T-helper 2 cell treated with Interferon-gamma antibody and Interleukin-4, amounts not matched to agents 5 μg/mL and 100 μg/mL, for 36 hours (primary cell): ENCODE measurements around the gene RPL31.
A peak's percentile ranks its signal among the peaks of the same experiment; 100 is the strongest.

Source experiments
- DNase-seq: peaks from one replicate; pipeline ENCODE4 v3.0.0; 2021; ENCODE audit warnings: low spot score
- H3K27ac Mint-ChIP-seq: one replicate; pipeline ENCODE4 v1.8.0; 2021; ENCODE audit warnings: mild to moderate bottlenecking, mixed read lengths
- H3K27me3 Mint-ChIP-seq: one replicate; pipeline ENCODE4 v1.8.0; 2021; ENCODE audit warnings: low read depth, mixed read lengths
- H3K36me3 Mint-ChIP-seq: one replicate; pipeline ENCODE4 v1.8.0; 2021; ENCODE audit warnings: low read depth, mixed read lengths
- H3K4me1 Mint-ChIP-seq: one replicate; pipeline ENCODE4 v1.8.0; 2021; ENCODE audit warnings: low read depth, mixed read lengths
- H3K4me3 Mint-ChIP-seq: one replicate; pipeline ENCODE4 v1.8.0; 2022; ENCODE audit warnings: mild to moderate bottlenecking, moderate library complexity, mixed read lengths
- H3K9me3 Mint-ChIP-seq: one replicate; pipeline ENCODE4 v1.8.0; 2021; ENCODE audit warnings: mixed read lengths

Gene RPL31

DNA sequence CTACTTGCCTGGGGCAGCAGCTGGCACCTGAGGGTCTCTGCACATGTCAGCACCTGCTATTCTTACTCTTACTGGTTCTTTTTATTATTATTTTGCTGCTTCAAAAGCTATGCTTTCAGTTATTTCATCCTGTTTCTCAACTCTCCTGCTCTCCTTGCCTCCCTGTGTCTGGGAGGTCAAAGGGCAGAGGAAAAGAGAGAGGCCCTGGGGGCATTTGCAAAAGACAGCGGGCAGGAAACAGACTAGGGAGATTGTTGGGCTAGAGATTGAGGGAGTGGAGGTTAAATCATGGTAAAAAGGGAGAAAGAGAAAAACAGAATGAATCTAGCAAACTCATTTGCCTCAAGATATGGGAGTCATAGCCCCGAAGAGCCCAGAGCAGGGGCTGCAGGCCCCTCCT lies 21.1 kb upstream of the RPL31 start:
- H3K4me1 Mint-ChIP-seq = peaks cover 1% of the 10 kb centered on the region
- DNase-seq = no peak
- H3K36me3 Mint-ChIP-seq = no peaks in the 10 kb centered on the region
- H3K9me3 Mint-ChIP-seq = no peaks in the 10 kb centered on the region
- no peak overlapping the region for H3K4me3 Mint-ChIP-seq
- H3K27ac Mint-ChIP-seq = no peak overlapping the region
- H3K27me3 Mint-ChIP-seq = peaks cover 2% of the 10 kb centered on the region

- Mint-ChIP-seq H3K9me3 (no peaks in the 10 kb centered on the region), H3K27me3 (peaks cover 2% of the 10 kb centered on the region), H3K36me3 (no peaks in the 10 kb centered on the region), H3K4me3 (no peak overlapping the region), H3K4me1 (peaks cover 1% of the 10 kb centered on the region), H3K27ac (no peak overlapping the region)
- DNase-seq = no peak
These were observed 19.6 kb upstream of the RPL31 start for GRCh38 chr2:100982431-100982861.

DNA sequence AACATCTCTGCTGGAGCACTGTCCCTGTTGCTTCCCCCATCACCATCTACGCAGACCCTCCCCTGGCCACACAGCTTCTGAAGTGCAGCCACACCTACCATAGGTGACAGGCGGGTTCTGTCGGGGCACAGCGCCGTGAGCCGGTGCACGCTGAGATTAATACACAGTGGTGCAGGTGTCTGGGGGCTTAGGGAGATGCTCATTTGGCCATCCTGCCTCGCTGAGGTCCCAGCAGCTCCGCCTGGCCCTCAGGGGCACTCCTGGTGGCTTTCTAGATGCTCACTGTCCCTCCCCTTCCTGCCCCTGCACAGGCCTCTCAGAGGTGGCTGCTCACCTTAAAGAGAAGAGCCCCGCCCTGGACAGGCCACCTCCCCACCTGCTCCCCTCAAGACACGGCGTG lies 18.9 kb upstream of the RPL31 start:
- no peaks in the 10 kb centered on the region for H3K9me3 Mint-ChIP-seq
- peaks cover 2% of the 10 kb centered on the region for H3K27me3 Mint-ChIP-seq
- no peak overlapping the region for H3K27ac Mint-ChIP-seq
- no peaks in the 10 kb centered on the region for H3K36me3 Mint-ChIP-seq
- no peak for DNase-seq
- no peak overlapping the region for H3K4me3 Mint-ChIP-seq
- peaks cover 1% of the 10 kb centered on the region for H3K4me1 Mint-ChIP-seq

- no peak overlapping the region for H3K4me3 Mint-ChIP-seq
- no peaks in the 10 kb centered on the region for H3K36me3 Mint-ChIP-seq
- no peaks in the 10 kb centered on the region for H3K9me3 Mint-ChIP-seq
- H3K4me1 Mint-ChIP-seq = peaks cover 1% of the 10 kb centered on the region
- DNase-seq = no peak
- no peak overlapping the region for H3K27ac Mint-ChIP-seq
- peaks cover 2% of the 10 kb centered on the region for H3K27me3 Mint-ChIP-seq
These were observed 18.3 kb upstream of the RPL31 start for GRCh38 chr2:100983684-100984310.

- Mint-ChIP-seq H3K27me3 (peaks cover 2% of the 10 kb centered on the region), H3K4me3 (no peak overlapping the region), H3K27ac (no peak overlapping the region), H3K36me3 (no peaks in the 10 kb centered on the region), H3K4me1 (peaks cover 1% of the 10 kb centered on the region), H3K9me3 (no peaks in the 10 kb centered on the region)
- DNase-seq = peak; percentile 59
These were observed 17.2 kb upstream of the RPL31 start for GRCh38 chr2:100984892-100985307.

GRCh38 chr2:100986157-100986556 lies 15.9 kb upstream of the RPL31 start:
- H3K27ac Mint-ChIP-seq = no peak overlapping the region
- no peak for DNase-seq
- peaks cover 1% of the 10 kb centered on the region for H3K4me1 Mint-ChIP-seq
- H3K36me3 Mint-ChIP-seq = no peaks in the 10 kb centered on the region
- H3K9me3 Mint-ChIP-seq = no peaks in the 10 kb centered on the region
- peaks cover 2% of the 10 kb centered on the region for H3K27me3 Mint-ChIP-seq
- no peak overlapping the region for H3K4me3 Mint-ChIP-seq

GRCh38 chr2:100987536-100987935 lies 14.6 kb upstream of the RPL31 start:
- no peak overlapping the region for H3K4me3 Mint-ChIP-seq
- no peaks in the 10 kb centered on the region for H3K9me3 Mint-ChIP-seq
- peaks cover 2% of the 10 kb centered on the region for H3K27me3 Mint-ChIP-seq
- H3K36me3 Mint-ChIP-seq = no peaks in the 10 kb centered on the region
- no peak overlapping the region for H3K27ac Mint-ChIP-seq
- no peak for DNase-seq
- H3K4me1 Mint-ChIP-seq = peaks cover 5% of the 10 kb centered on the region

DNA sequence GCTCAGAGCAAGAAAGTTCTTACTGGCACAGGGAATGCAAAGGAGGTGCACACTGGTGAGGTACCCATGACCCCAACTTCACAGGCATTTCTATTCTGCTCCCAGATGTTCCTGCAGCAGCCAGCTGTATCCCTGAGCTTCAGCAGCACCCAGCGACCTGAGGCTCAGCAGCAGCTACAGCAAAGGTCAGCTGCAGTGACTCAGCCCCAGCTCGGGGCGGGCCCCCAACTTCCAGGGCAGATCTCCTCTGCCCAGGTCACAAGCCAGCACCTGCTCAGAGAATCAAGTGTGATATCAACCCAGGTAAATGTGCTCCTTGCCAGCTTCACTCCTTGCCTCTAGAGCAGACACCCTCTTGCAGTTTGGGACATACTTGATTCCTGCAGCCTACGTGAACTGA lies 14.1 kb upstream of the RPL31 start:
- DNase-seq = no peak
- no peaks in the 10 kb centered on the region for H3K9me3 Mint-ChIP-seq
- H3K36me3 Mint-ChIP-seq = no peaks in the 10 kb centered on the region
- no peak overlapping the region for H3K4me3 Mint-ChIP-seq
- peaks cover 5% of the 10 kb centered on the region for H3K4me1 Mint-ChIP-seq
- no peak overlapping the region for H3K27ac Mint-ChIP-seq
- peaks cover 2% of the 10 kb centered on the region for H3K27me3 Mint-ChIP-seq

DNA sequence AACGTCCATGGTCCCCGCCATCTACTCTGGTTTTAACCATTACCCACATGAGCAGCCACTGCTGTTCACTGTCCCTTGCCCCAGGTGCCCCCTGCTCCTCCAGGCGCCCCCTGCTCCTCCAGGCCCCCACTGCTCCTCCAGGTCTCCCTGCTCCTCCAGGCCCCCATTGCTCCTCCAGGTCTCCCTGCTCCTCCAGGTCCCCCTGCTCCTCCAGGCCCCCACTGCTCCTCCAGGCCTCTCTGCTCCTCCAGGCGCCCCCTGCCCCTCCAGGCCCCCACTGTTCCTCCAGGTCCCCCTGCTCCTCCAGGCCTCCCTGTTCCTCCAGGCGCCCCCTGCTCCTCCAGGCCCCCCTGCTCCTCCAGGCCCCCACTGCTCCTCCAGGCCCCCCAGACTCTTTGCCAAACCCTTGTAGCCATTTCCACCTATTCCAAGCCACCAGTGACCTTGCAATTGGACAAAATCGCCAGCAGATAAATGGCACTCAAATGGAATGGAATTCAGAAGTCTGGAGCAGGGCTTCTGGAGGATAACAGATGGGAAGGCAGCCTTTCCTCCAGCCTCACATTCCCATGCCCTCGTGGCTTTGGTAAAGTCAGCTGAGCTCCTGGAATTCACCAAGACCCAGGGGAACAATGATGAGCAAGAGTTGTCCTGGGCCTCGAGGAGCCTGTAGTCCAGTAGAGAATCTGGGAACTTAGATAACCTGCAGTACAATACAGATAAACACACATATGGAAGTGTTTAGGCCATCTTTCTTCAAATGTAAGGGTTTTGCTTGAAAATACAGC lies 13.3 kb upstream of the RPL31 start:
- Mint-ChIP-seq H3K4me3 (no peak overlapping the region), H3K9me3 (no peaks in the 10 kb centered on the region), H3K27ac (no peak overlapping the region), H3K27me3 (peaks cover 2% of the 10 kb centered on the region), H3K36me3 (no peaks in the 10 kb centered on the region), H3K4me1 (peaks cover 5% of the 10 kb centered on the region)
- no peak for DNase-seq

DNA sequence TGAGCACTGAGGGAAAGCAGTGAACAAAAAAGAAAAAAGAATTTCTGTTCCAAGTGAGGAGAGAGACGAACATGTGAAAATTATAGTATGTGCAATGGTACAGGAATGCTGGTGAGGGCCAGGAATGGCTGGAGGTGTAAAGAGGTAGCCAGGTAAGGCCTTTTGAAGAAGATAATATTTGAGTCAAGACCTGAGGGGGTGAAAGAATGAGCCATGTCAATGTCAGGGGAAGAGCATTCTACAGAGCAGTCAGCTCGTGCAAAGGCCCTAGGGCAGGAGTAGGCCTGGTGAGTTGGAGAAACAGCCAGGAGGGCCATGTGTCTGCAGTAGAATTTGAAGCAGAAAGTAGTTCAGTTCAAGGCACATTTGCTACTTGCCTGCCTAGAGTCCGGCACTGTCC lies 12.4 kb upstream of the RPL31 start:
- no peak overlapping the region for H3K27ac Mint-ChIP-seq
- peaks cover 2% of the 10 kb centered on the region for H3K27me3 Mint-ChIP-seq
- H3K4me3 Mint-ChIP-seq = no peak overlapping the region
- no peaks in the 10 kb centered on the region for H3K9me3 Mint-ChIP-seq
- H3K4me1 Mint-ChIP-seq = peaks cover 5% of the 10 kb centered on the region
- no peaks in the 10 kb centered on the region for H3K36me3 Mint-ChIP-seq
- DNase-seq = no peak

- H3K27me3 Mint-ChIP-seq = no peaks in the 10 kb centered on the region
- H3K4me1 Mint-ChIP-seq = peaks cover 4% of the 10 kb centered on the region
These were observed 11.9 kb upstream of the RPL31 start for GRCh38 chr2:100990166-100990565.

GRCh38 chr2:100990650-100991403 lies 11.3 kb upstream of the RPL31 start:
- no peak for DNase-seq
- no peaks in the 10 kb centered on the region for H3K36me3 Mint-ChIP-seq
- no peak overlapping the region for H3K4me3 Mint-ChIP-seq
- no peaks in the 10 kb centered on the region for H3K27me3 Mint-ChIP-seq
- H3K9me3 Mint-ChIP-seq = no peaks in the 10 kb centered on the region
- H3K27ac Mint-ChIP-seq = no peak overlapping the region
- H3K4me1 Mint-ChIP-seq = peaks cover 4% of the 10 kb centered on the region

More at GRCh38 chr2:100990166-100990565, 11.9 kb upstream of the RPL31 start:
- Mint-ChIP-seq H3K27ac (no peak overlapping the region), H3K4me3 (no peak overlapping the region), H3K9me3 (no peaks in the 10 kb centered on the region), H3K36me3 (no peaks in the 10 kb centered on the region)
- DNase-seq = no peak

DNA sequence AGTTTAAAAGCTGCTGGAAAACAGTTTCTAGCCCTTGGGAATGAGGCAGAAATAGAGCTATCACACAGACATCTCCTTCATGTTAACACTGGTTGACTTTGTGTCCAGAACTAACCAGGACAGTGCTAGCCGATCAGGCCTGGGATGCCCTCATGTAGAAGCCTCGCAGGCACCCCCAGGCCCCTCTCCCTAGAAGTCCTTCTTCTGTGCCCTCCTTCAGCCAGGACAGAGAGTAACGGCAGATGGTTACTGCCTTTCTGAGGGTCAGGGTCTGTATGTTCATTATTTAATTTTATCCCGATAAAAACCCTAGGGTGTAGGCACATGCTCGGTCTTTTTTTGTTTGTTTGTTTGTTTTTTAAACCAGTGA lies 10.7 kb upstream of the RPL31 start:
- no peak overlapping the region for H3K27ac Mint-ChIP-seq
- H3K4me3 Mint-ChIP-seq = no peak overlapping the region
- H3K27me3 Mint-ChIP-seq = no peaks in the 10 kb centered on the region
- DNase-seq = no peak
- no peaks in the 10 kb centered on the region for H3K9me3 Mint-ChIP-seq
- peaks cover 4% of the 10 kb centered on the region for H3K4me1 Mint-ChIP-seq
- H3K36me3 Mint-ChIP-seq = no peaks in the 10 kb centered on the region

DNA sequence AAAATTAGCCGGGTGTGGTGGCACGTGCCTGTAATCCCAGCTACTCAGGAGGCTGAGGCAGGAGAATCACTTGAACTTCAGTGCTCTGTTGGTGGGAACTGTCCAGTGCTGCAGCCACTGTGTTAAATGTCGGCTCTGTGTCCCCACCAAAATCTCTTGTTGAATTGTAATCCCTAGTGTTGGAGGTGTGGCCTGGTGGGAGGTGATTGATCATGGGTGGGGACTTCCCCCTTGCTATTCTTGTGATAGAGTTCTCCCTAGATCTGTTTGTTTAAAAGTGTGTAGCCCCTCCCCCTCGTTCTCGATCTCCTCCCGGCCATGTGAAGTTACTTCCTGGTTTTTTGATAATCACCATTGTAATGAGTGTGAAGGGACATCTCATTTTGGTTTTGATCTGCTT lies 9.8 kb upstream of the RPL31 start:
- Mint-ChIP-seq H3K27me3 (no peaks in the 10 kb centered on the region), H3K9me3 (no peaks in the 10 kb centered on the region), H3K4me1 (peaks cover 4% of the 10 kb centered on the region), H3K36me3 (no peaks in the 10 kb centered on the region), H3K4me3 (no peak overlapping the region), H3K27ac (no peak overlapping the region)
- no peak for DNase-seq
